NCI-H510A (cell line): ENCODE results near the gene GRIK3.
"Not testable (repeated sequence)": the region's sequence is repeated elsewhere in the genome, so short reads cannot be mapped to it uniquely, and the experiment has no call there.

Experiments
- DNase-seq: peaks from one replicate; lab custom pipeline; 2025; lab: John Stamatoyannopoulos, UW

Gene GRIK3

DNA sequence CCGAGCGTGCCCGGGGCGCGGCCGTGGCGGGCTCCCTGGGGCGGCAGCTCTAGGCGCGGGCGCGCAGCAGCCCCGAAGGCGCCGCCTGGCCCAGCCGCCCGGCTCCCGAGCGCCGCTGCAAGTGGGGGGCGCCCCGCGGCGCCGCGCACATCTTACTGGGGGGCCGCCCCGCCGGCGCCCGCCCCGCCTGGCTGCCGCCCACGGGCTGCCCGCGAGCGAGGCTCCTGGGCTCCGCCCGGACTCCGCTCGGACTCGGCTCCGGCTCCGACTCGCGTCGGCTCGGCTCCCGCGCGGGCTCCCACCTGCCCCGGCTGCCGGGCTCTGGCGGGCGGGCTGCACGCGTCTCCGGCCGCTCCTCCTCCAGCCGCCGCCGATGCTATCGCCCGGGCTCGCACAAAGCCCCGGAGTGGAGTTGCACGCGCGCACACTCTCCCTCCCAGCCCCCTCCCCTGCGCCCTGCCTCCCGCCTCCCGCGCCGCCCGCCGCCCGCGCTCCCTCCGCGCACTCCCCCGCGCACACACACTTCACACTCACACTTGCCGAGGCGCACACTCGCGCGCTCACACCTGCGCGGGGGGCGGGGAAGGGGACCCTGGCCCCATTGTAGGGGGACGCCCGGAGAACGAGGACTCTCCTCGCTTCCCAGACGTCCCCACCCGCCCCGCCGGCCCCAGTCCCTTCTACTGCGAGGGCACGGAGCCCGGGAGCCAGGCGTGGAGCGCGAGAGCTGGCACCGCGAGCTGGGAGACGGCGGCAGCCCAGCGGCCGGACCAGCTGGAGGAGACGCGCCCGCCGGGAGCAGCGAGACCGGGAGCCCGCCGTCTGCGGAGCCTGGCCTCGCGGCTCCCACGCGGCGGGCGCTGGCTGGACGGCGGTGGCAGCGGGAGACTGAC, at the start of gene GRIK3:
Gene GRIK3 (minus strand): TSS at position 395 of the 893 bp plus-strand sequence. CDS start 407 bp downstream, outside the sequence.
- peak; percentile 98 for DNase-seq

DNA sequence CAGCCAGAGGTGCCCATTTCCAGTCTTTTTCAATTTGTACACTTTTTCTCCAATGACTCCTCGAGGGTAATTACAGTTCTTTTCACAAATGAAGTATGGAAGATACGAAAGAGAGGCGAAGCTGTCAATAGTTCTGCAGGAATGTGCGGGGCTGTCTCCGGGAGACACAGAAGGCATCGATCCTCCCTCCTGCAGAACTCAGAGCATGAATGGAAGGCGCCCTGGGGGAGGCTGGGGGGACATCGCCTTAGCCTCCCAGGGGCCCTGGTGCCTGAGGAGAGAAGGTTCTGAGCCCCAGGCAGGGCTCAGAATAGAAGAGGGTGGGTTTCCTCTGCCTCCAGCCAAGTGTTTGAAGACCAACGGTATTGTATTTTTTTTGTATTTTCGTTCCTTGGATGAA, 49.7 kb upstream of the GRIK3 start:
- DNase-seq: no peak

DNA sequence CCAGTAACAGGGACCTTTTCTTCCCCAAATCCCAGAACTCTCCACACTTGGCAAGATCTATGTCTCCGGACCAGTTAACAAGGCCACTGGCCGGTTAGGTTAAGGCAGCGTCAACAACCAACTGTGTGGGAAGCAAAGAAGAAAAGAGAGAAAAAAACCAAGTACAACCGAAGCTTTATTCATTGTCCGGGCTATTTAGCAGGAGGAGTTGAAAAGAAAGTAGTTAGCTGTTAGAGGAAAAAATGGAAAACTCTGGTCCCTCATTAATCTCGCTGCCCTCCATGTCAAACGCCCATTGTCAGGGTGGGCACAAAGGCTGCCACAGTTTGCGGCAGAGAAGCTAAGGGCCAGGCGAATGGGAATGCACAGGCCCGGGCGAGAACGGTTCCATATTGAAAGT, 49.3 kb upstream of the GRIK3 start:
- no peak for DNase-seq

DNA sequence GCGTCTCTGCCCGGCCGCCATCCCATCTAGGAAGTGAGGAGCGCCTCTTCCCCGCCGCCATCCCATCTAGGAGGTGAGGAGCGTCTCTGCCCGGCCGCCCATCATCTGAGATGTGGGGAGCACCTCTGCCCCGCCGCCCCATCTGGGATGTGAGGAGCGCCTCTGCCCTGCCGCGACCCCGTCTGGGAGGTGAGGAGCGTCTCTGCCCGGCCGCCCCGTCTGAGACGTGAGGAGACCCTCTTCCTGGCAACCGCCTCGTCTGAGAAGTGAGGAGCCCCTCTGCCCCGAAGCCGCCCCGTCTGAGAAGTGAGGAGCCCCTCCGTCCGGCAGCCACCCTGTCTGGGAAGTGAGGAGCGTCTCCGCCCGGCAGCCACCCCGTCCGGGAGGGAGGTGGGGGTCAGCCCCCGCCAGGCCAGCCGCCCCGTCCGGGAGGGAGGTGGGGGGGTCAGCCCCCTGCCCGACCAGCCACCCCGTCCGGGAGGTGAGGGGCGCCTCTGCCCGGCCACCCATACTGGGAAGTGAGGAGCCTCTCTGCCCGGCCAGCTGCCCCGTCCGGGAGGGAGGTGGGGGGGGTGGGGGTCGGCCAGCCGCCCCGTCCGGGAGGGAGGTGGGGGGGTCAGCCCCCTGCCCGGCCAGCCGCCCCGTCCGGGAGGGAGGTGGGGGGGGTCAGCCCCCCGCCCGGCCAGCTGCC, 46.1 kb upstream of the GRIK3 start:
- not testable (repeated sequence) for DNase-seq

DNA sequence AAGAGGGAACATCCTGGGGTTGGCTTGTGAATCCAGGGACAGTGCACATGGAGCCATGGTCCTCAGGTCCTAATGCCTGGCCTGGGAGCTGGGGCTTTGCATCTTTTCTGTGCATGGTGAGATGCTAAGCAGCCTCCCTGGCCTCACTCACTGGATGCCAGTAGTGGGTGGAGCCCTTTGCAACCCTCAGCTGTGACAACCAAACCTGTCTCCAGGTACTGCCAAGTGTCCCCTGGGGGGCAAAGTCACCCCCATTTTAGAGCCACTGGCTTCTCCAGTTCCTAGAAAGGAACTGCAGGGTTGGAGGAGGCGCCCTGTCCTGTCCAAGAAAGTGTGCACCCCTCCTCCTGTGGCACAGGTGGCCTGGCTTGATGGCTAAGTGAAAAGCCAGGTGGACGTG, 44.6 kb upstream of the GRIK3 start:
- no peak for DNase-seq

DNA sequence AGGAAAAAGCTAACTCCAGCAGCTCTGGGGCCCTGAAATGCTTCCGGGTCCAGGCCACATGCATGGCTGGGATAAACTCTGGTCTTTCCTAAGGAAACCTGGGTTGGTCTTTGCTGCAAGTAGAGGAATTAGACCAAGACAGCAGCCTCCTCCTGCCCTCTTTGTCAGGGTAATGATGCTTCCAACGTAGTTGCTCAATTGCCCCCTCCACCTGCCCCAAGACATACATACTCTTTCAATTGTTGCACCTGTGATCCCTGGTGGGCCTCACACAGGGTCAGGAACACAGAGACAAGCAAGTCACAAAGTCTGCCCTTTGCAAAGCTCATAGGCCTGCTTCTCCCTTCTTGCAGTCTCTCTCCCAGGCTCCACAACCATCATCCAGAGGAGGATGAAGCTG, 41.9 kb upstream of the GRIK3 start:
- no peak for DNase-seq

DNA sequence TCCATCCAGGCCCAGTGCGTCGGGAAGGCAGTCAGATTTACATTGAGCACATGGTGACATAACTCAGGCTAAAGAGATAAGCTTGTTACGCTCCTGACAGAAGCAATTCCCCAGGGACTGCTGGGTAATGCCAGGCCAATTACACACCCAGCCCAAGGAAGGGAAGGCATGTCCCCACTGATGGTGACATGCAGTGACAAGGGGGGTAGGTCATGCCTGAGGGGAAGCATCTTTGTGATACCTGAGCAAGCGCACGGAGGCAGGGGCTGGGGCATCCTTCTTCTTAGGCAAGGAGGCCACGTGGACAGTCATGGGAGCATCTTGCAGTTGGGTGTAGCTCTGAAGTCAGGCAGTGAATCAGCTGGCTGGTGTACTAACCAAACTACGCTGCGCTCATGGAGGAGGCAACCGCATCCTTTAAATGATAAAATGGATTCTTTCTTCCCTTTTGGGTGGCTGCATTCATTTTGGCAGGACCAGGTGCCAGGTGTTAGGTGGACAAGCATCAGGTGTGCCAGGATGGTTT, 39.6 kb upstream of the GRIK3 start:
- DNase-seq: no peak

DNA sequence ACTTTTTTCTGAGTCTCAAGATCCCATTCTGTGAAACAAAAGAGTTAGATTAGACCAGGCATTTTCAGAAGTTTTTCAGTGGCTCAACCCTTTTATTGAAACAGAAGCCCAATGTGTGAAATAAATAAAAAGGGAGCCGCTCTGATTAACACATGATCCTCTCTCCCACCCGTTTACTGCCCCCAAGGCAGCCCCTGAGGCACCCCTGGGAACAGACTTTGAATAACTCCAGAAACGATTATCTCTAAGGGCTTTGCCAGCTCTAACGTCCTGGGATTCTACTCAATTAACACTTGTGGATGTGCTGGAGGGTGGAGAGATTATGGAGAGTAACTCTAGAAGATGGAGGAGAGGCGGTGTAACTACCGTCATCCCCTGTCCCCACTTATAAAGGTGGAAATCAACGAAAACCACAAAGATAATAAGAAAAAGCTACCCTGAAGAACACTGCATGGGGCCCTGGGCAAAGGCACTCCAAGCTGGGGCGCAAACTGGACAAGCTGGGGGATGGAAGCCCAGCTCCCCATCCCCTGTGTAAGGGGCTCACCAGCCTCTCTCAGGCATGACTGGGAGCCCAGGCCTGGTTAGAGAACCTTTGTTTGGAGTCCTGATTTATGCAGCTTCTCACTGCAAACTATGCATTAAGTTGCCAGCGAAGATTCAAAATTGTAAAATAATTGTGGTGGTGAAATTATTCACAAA, 39.0 kb upstream of the GRIK3 start:
- no peak for DNase-seq

DNA sequence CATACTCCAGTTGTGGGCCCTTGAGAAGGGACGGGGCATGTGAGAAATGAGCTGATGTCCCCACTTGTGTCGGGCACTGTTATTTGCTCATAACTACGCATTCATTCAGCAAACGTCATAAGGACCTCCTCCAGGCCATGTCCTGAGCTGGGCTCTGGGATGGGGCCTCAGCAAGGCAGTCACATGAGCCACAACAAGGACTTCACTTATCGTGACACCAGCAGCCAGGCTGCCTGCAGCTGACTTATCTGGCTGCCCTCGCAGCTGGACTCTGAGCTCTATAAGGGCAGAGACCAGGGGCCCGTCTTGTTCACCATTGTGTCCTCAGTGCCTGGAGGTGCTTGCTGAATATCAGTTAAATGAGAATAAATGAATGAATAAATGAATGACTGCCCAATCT, 37.5 kb upstream of the GRIK3 start:
- DNase-seq: no peak

DNA sequence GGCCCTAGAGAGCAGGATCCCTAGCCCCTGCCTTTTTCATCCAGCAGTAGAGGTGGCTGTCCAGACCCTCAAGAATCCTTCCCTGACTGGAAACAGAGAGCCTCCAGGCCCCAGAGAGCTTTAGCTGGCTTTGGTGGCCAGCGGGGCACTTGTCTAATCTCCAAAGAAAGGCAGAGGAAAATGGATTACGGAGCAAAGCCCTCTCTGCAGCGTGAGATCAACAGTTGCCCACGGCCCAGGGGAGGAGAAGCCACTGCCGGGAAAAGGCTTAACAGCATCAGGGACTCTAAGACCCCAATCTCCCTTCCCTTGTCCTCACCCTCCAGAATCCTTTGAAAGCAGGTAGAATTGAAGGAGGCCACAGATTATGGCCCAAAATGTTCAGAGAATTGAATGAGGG, 35.8 kb upstream of the GRIK3 start:
- no peak for DNase-seq

DNA sequence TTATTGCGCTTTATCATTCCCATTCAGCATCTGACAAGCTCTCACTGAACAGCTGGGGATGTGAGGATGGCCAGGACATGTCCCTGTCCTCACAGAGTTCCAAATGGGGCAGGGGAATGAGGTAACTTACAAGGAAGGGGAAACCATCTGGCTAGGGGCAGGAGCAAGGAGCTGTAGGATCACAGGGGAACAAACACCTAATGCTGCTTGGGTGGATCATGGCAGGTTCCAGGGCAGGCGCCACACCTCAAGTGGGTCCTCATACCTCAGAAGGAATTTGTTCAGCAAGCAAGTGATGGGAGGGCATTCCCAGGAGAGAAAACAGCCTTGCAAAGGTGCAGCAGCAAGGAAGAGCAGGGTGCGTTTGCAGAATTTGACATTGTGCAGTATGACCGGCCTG, 35.1 kb upstream of the GRIK3 start:
- no peak for DNase-seq

DNA sequence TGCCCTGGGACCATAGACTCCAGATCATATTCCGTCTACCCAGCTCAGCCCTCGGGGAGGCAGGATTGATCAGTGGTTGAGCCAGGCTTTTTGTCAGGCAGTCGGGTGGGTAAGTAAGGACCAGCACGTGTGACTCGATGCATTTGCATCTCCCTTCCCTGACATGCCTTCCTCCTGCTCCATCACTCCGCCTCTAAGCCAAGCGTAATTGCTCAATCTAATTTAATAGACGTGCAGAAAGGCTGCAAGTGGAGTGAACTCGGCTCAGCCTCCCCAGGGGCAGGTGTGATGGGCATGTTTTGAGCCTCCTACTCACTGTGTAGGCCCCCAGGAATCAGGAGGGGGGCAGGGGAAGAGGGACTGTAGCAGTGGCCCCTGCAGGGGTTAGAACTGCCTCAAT, 34.6 kb upstream of the GRIK3 start:
- no peak for DNase-seq

DNA sequence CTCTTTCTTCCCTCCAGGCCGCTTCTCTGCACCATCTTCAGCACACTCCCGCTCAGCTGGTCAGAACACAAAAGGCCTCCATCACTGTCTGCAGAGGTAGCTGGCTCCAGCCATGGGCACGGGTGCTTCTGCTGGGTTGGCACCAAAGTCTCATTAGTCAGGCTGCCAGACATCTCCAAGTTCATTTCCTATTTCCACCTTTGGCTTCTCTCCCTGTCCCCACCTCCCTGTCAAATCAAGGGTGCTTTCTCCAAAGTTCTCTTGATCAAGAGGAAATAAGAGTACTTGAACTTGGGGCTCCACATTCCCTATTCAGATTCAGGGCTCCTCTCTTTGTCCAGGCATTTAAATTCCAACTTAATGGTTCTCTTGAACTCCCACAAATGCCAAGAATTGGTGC, 33.9 kb upstream of the GRIK3 start:
- DNase-seq: no peak

DNA sequence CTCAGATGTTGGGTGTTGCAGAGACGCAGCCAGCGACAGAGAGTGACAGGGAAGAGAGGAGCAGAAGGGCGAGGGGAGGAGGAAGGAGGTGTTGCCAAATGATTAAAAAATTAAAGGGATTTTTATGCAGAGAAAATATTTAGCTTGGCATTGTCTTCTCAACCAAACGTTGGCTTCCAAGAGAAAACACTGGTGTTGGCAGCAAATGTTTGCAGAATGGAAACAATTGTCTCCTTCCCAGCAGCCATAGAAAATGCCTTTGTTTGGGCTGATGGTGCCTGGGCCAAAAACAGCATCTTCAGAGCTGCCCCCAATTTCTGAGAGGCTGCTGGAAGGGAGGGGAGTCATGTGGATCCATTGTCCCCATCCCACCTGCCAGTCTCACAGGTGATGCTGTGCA, 29.7 kb upstream of the GRIK3 start:
- DNase-seq: no peak

DNA sequence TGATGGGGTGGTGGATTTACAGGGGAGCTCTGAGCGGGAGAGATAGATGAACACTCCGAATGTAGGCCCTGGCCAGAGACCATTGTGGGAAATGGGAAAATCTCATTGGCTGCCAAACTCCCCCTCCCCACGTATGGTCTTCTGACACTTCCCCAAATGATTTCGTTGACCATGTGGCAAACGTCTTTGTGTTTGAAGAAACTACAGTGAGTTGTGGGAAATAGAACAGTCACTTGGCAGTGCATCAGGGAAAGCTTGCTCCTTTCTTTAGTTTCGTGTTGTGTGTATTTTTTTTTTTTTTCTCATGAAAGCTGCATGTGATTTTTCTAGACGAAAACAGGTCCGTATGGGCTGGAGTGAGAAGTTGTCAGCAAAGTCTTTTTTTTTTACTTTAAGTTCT, 25.0 kb upstream of the GRIK3 start:
- DNase-seq: no peak

DNA sequence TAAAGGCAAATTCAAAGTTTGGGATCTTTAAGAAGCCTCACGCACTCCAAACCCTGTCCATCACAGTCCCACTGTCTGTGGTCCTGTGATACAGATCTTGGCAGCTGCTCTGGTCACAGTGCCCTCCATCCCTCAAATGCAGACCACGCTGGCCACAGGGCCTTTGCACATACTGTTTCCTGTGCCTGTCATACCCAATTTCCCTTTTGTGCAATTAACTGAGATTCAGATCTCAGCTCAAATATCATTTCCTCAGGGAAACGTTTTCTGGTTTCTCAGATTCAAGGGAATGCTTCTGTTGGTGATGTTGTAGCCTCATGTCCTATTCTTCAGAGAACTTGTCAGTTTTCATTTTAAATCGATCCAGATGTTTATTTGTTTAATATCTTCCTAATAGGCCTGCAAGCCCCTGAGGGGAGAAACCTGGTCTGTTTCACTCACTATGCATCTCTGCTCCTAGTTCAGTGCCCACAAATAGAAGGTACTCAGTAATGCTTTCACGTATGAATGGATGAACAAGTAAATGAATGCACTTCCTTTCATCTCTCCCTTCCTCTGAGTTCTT, 24.2 kb upstream of the GRIK3 start:
- DNase-seq: no peak

DNA sequence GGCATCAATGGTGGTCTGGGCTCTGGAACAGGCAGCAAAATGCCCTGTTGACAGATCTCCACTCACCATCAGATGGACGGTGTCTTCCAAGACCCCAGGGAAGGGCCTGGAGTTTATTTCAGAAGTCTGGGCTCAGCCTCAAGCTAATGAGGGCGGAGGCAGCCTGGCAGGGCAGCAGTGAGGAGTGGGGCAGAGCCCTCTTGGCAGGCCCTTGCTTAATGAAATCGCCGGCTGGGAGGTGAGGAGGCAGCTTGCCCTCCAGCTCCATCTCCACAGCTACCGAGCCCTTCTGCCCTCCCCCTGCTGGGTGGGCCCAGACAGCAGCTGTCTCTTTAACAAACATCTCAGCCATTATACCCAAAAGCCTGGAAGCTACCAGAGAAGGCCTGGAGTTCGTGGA, 22.0 kb upstream of the GRIK3 start:
- peak; percentile 84 for DNase-seq

DNA sequence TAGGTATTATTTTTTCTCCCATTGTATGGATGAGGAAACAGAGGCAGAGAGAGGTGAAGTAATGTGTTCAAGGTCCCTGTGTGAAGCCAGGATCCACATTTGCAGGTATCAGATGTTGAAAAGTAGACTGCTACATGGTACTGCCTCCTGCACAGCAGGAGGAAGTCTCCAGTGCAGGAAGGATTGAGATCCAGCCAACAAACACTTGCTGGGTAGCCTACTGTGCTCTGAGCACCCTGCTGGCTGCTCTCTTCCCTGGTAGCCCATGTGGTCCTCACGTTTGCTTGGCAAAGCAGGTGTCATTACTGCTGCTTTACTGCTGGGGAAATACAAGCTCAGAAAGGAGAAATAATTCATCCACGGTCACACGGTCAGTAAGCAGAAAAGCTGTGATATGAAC, 21.3 kb upstream of the GRIK3 start:
- peak; percentile 84 for DNase-seq

DNA sequence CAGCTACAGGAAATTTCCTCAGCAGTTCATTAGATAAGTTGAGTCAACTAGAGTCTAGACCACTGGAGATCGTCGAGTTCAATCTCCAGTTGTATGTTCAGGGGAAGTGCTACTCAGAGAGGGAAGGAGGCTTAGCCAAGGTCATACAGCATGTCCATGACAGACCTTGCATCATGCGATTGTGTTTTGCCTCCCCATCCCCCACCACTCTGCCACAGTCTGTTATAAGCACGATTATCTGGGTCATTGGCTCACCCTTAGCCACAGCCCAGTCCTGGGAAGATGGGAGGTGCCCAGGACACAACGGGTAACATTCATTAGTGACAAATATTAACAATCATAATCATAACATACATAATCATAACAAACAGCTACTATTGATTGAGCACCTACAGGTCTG, 18.9 kb upstream of the GRIK3 start:
- no peak for DNase-seq

DNA sequence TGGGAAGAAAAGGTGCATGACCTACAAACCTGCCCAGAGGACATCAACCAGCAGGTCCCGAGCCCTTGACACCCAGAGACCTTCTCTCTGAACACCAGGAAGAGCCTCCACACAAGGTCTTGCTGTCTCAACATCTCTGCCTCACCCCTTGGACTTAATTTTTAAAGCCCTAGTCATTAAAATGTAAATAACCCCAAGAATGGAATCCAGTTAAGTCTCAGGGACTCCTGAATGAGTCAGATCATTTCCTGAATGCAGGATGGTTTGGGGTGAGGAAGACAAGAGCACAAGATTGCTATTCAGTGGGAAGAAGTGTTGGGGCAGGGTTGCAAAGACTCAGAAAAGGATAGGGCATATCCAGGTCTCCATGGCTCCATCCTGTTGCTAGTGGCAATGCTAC, 17.8 kb upstream of the GRIK3 start:
- no peak for DNase-seq

DNA sequence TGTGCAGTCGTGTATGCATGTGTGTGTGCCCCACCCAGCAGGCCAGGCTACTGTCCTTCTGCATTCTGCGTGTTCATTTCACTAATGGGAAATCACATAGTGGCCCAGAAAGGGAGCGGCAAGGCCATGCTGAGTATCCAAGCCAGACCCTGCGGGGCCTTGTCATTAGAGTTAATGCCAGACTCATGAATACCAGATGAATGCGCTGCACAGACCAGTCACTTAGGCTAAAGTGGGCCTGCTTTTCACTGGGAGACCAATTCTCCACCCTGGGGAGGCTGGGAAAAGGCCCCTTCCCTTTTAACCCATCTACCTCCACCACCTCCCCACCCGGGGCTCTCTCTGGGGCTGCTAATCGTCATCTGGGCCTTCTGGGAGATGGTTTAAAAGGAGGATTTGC, 17.0 kb upstream of the GRIK3 start:
- no peak for DNase-seq

DNA sequence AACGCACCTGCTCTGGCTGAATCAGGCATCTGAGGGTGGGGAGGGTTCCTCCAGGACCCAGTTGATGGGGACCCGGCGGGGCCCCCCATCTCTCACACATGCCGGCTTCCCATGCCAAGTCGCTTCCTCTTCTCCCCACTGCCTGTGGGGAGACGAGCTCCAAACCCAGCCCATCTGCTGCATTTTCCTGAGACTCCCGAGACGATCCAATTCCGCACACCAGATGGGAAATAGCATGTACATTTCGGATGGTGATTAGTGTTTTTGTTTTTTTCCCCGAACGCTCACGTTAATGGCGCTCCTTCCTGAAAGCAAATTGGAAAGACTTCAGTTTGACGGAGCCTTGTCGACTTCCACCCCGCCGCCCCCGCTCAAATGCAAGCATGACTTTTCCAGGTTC, 13.2 kb upstream of the GRIK3 start:
- no peak for DNase-seq
